Esophagus squamous epithelium (tissue), 4 donors: ENCODE data around the gene MANEAL.

Experiments
- POLR2A ChIP-seq, 4 donors: fragments of 450-650 bp; IDR thresholded peaks; one replicate each; pipeline ENCODE4 v1.6.1; 2017; ENCODE audit warnings: antibody characterized with exemption in 4 of 4, mild to moderate bottlenecking in 4 of 4, moderate library complexity in 3 of 4
- TF ChIP-seq, protein P1 (sequence below), 6 experiments: fragments of 450-650 bp in 4 of 6; fragments of 200-600 bp in 2 of 6; sonication (generic) in 2 of 6; IDR thresholded peaks; one replicate each; pipeline ENCODE4 v1.5.1; 2016 to 2019; ENCODE audit warnings: antibody characterized with exemption in 6 of 6, mild to moderate bottlenecking in 4 of 6, moderate library complexity in 4 of 6

DNA sequence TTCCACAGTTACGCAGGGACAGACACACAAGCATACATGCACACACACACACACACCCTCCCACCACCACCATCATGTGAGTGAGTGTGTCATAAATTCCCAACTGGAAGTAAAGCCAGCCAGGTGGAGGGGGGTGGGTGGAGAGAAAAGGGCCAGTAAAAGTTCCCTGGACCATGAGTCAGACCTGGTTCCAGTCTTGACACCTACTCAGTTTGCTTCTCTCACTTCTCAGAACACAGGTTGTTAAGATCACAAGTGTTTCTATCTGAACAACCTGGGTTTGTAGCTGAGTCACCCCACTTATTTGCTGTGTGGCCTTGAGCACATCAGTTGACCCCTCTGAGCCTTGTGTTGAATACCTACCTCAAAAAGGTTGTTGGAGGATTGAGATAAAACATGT is 38.4 kb upstream of the MANEAL start:
- TF ChIP-seq POLR2A (IDR thresholded peaks at IDR 0.05): no peak
- TF ChIP-seq, protein P1, sequence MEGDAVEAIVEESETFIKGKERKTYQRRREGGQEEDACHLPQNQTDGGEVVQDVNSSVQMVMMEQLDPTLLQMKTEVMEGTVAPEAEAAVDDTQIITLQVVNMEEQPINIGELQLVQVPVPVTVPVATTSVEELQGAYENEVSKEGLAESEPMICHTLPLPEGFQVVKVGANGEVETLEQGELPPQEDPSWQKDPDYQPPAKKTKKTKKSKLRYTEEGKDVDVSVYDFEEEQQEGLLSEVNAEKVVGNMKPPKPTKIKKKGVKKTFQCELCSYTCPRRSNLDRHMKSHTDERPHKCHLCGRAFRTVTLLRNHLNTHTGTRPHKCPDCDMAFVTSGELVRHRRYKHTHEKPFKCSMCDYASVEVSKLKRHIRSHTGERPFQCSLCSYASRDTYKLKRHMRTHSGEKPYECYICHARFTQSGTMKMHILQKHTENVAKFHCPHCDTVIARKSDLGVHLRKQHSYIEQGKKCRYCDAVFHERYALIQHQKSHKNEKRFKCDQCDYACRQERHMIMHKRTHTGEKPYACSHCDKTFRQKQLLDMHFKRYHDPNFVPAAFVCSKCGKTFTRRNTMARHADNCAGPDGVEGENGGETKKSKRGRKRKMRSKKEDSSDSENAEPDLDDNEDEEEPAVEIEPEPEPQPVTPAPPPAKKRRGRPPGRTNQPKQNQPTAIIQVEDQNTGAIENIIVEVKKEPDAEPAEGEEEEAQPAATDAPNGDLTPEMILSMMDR (IDR thresholded peaks at IDR 0.05): no peak
